Gastroesophageal sphincter (tissue), 3 donors: ENCODE results near the gene PFDN1.

Source experiments
- CTCF ChIP-seq, 4 experiments: fragments of 200-600 bp in 2 of 4; fragments of 450-650 bp in 2 of 4; sonication (generic) in 1 of 4; IDR thresholded peaks; one replicate each; pipeline ENCODE4 v1.5.1; 2017 to 2019; ENCODE audit warnings: antibody characterized with exemption in 4 of 4, mild to moderate bottlenecking in 2 of 4, moderate library complexity in 2 of 4
- EP300 ChIP-seq: sonication (generic); formaldehyde crosslinking; IDR thresholded peaks from one replicate; pipeline ENCODE4 v1.6.1; 2017; ENCODE audit warnings: antibody characterized with exemption, mild to moderate bottlenecking
- POLR2A ChIP-seq, 2 donors: fragments of 450-650 bp; IDR thresholded peaks; one replicate each; pipeline ENCODE4 v1.6.1; 2017; ENCODE audit warnings: antibody characterized with exemption in 2 of 2, mild to moderate bottlenecking in 2 of 2, moderate library complexity in 1 of 2
- POLR2AphosphoS5 ChIP-seq: sonication (generic); formaldehyde crosslinking; IDR thresholded peaks from one replicate; pipeline ENCODE4 v1.6.1; 2017; ENCODE audit warnings: antibody characterized with exemption

DNA sequence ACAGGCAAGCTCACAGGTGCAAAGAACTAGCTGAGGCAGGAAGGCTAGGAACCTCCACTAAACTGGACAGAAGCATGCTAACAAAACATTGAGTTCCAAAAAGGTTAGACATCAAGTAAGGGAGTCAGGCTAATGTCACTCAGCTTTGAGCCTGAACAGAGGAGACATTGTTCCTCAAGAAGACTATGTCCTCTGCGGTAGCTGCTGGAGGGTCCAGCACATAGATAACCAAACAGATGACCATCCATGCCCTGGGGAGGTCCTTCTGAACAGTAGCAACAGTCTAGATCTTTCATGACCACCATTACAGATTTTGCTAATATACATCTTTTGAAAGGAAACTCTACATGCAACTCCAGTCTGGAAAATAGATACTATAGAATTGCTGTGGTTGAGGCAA lies 70.2 kb downstream of the PFDN1 start:
- TF ChIP-seq POLR2A (IDR thresholded peaks at IDR 0.05) (no peak), CTCF (IDR thresholded peaks at IDR 0.05) (no peak), EP300 (no peak), POLR2AphosphoS5 (no peak)
